CD4-positive, alpha-beta T cell treated with Interleukin-17A for 4 hours (primary cell): ENCODE measurements around the gene AGPAT3.

Source experiments
- DNase-seq: peaks from one replicate; pipeline ENCODE4 v3.0.0-alpha.2; 2020; ENCODE audit warnings: mixed read lengths

The AGPAT3 gene

GRCh38 chr21:43940329-43941050 lies 75.5 kb downstream of the AGPAT3 start:
- no peak for DNase-seq

- no peak for DNase-seq
These were observed 77.2 kb downstream of the AGPAT3 start for GRCh38 chr21:43942201-43942600.

- no peak for DNase-seq
These were observed 77.6 kb downstream of the AGPAT3 start for GRCh38 chr21:43942621-43943020.

GRCh38 chr21:43943512-43944077 lies 78.6 kb downstream of the AGPAT3 start:
- DNase-seq, result no peak

GRCh38 chr21:43944078-43944633 lies 79.1 kb downstream of the AGPAT3 start:
- DNase-seq, result no peak

- no peak for DNase-seq
These were observed 79.7 kb downstream of the AGPAT3 start for GRCh38 chr21:43944757-43945156.

GRCh38 chr21:43948740-43949498 lies 83.9 kb downstream of the AGPAT3 start:
- DNase-seq, result no peak

- DNase-seq, result no peak
These were observed 84.6 kb downstream of the AGPAT3 start for GRCh38 chr21:43949499-43950208.

GRCh38 chr21:43950481-43950880 lies 85.5 kb downstream of the AGPAT3 start:
- DNase-seq, result no peak

- no peak for DNase-seq
These were observed 85.9 kb downstream of the AGPAT3 start for GRCh38 chr21:43950936-43951335.

- no peak for DNase-seq
These were observed 87.1 kb downstream of the AGPAT3 start for GRCh38 chr21:43951911-43952703.

- DNase-seq, result no peak
These were observed 88.0 kb downstream of the AGPAT3 start for GRCh38 chr21:43953021-43953420.

GRCh38 chr21:43954042-43954441 lies 89.0 kb downstream of the AGPAT3 start:
- DNase-seq, result no peak

GRCh38 chr21:43954896-43955295 lies 89.9 kb downstream of the AGPAT3 start:
- no peak for DNase-seq

GRCh38 chr21:43956019-43956669 lies 91.1 kb downstream of the AGPAT3 start:
- DNase-seq, result no peak

- DNase-seq, result no peak
These were observed 91.6 kb downstream of the AGPAT3 start for GRCh38 chr21:43956670-43957035.

- no peak for DNase-seq
These were observed 92.1 kb downstream of the AGPAT3 start for GRCh38 chr21:43957128-43957571.

- no peak for DNase-seq
These were observed 92.8 kb downstream of the AGPAT3 start for GRCh38 chr21:43957611-43958362.

GRCh38 chr21:43958364-43959158 lies 93.5 kb downstream of the AGPAT3 start:
- DNase-seq, result no peak
